Ureter (tissue), 1 donor: ENCODE measurements around the gene MICB. TPM values are rescaled to one million over a fixed set of nuclear protein-coding genes. Genes with fewer than 3 reads are reported as not detected.
"Not testable (repeated sequence)": the region's sequence is repeated elsewhere in the genome, so short reads cannot be mapped to it uniquely, and the experiment has no call there.

Experiments
- DNase-seq: peaks from one replicate; pipeline ENCODE4 v3.0.0-alpha.2; 2020; ENCODE audit warnings: low spot score
- total RNA-seq: library from RNA; stranded (reverse); gene quantifications from one replicate; pipeline ENCODE4 v1.2.4, GENCODE V29; 2023
- donor health status: DM: yes; HTN: yes; CAD: no.

The MICB gene
- 2.9 TPM for total RNA-seq

- DNase-seq: peak; percentile 71
Observed at GRCh38 chr6:31497531-31498476, at the start of gene MICB. MICB (plus strand) TSS chr6:31498145; CDS start chr6:31498194, 49 bp downstream.

GRCh38 chr6:31450751-31451150 is 47.2 kb upstream of the MICB start:
- no peak for DNase-seq

GRCh38 chr6:31452859-31453258 is 45.1 kb upstream of the MICB start:
- no peak for DNase-seq

- no peak for DNase-seq
Observed at GRCh38 chr6:31453259-31453658, 44.7 kb upstream of the MICB start.

GRCh38 chr6:31459864-31460263 is 38.1 kb upstream of the MICB start:
- not testable (repeated sequence) for DNase-seq

- DNase-seq: no peak
Observed at GRCh38 chr6:31460361-31461025, 37.5 kb upstream of the MICB start.

- DNase-seq: no peak
Observed at GRCh38 chr6:31462026-31462963, 35.6 kb upstream of the MICB start.

- DNase-seq: peak; percentile 89
Observed at GRCh38 chr6:31462964-31463870, 34.7 kb upstream of the MICB start.

GRCh38 chr6:31464252-31465184 is 33.4 kb upstream of the MICB start:
- DNase-seq: no peak

GRCh38 chr6:31465185-31465536 is 32.8 kb upstream of the MICB start:
- no peak for DNase-seq

- no peak for DNase-seq
Observed at GRCh38 chr6:31465718-31466117, 32.2 kb upstream of the MICB start.

- DNase-seq: no peak
Observed at GRCh38 chr6:31466466-31466865, 31.5 kb upstream of the MICB start.

- no peak for DNase-seq
Observed at GRCh38 chr6:31467151-31467550, 30.8 kb upstream of the MICB start.

- no peak for DNase-seq
Observed at GRCh38 chr6:31468311-31468710, 29.6 kb upstream of the MICB start.

- no peak for DNase-seq
Observed at GRCh38 chr6:31470801-31471200, 27.1 kb upstream of the MICB start.

- DNase-seq: no peak
Observed at GRCh38 chr6:31471711-31472110, 26.2 kb upstream of the MICB start.

GRCh38 chr6:31472259-31472658 is 25.7 kb upstream of the MICB start:
- DNase-seq: no peak

- no peak for DNase-seq
Observed at GRCh38 chr6:31473244-31473643, 24.7 kb upstream of the MICB start.
